GM19397 (cell line): ENCODE results near the gene CAPN7.

Source experiments
- ATAC-seq: cut with Tn5 transposase; IDR thresholded peaks from one replicate; pipeline ENCODE4 v1.9.1; 2021; ENCODE audit warnings: mild to moderate bottlenecking, moderate library complexity; ENCODE audit not compliant: unreplicated experiment

The CAPN7 gene

DNA sequence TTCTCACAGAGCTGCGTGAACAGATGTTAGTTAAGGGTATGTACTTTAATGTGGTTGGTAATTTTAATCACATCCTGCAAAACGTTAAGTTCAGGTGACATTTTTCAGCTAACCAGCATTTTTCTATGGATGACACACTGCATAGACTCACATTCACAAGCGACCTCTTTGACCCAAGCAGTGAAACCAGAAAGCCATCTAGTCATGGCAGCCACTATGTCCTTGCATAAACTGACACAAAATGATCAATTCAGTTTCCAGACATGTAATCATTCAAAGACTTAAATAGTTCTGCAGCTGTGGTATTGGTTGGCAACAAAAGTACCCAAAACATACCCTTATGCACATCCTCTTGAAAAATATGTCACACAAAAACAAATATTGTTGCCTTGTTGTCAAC lies 7.4 kb upstream of the CAPN7 start:
- ATAC-seq = no peak

DNA sequence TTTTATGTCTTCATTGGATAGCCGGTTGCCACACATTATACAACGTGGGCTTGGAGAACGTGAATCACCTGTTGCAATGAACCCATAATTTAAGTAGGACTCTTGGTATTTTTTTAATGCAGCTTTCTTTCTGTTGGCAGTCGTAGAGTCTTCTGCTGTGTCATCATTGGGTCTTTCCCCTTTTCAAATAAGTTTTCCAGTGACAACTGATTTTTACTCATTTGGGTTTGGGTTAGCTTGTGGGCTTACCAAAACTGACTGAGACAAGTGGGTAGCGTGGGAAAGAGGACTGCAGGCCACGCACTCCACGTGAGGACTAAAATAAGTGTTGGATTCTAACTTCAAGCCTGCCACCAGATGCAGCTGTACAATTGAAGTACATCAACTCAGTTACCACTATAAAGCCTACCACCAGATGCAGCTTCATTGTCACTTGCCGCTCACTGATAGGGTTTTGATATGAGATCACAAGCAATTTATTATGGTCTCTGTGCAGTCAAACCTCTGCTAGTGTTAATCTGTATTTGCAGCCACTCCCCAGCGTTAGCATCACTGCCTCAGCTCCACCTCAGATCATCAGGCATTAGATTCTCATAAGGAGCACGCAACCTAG lies 6.4 kb upstream of the CAPN7 start:
- no peak for ATAC-seq

GRCh38 chr3:15204005-15204404 lies 2.0 kb upstream of the CAPN7 start:
- no peak for ATAC-seq

DNA sequence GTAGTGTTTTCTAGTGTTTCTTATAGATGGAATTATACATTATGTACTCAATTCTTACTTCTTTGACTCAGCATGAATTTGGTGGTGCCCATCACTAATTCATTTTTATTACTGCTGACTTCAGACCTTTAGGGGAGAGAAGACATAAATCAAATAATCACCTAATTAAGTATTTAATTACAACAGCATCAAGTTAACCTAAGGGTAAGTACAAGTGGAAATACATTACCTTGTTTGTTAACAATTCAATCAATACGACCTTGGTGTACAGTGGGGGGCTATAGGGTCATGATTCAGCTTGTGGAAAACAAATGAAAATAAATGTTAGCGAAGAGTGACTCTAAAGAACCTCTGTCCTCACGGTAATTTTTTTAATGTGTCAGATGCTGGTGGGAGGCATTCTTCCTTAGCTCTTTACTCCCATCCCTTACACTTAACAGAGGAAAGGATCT lies 538 bp upstream of the CAPN7 start:
- ATAC-seq = no peak

- no peak for ATAC-seq
Measured at GRCh38 chr3:15206662-15207576, 873 bp downstream of the CAPN7 start.

DNA sequence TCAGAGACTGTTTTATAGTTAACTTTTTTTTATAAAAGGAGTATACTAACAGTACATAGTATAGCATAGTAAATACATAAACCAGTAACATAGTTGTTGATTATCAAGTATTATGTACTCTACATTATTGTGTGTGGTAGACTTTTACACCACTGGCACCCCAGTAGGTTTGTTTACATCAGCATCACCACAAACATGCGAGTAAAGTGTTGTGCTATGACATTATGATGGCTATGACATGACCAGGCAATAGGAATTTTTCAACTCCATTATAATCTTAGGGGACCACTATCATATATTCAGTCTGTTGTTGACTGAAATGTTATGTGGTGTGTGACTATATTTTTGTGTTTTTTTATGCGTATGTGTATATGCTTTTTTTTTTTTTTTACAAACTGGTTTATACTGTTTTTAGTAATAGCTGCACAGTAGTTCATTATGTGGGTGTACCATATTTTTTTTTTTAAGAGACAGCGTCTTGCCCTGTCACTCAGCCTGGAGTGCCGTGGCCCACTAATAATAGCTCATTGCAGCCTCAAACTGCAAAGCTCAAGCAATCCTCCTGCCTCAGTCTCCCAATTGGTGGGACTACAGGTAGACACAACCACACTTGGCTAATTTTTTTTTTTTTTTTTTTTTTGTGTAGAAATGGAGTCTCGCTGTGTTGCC lies 1.9 kb downstream of the CAPN7 start:
- ATAC-seq = no peak

- no peak for ATAC-seq
Measured at GRCh38 chr3:15211937-15212336, 5.9 kb downstream of the CAPN7 start.

DNA sequence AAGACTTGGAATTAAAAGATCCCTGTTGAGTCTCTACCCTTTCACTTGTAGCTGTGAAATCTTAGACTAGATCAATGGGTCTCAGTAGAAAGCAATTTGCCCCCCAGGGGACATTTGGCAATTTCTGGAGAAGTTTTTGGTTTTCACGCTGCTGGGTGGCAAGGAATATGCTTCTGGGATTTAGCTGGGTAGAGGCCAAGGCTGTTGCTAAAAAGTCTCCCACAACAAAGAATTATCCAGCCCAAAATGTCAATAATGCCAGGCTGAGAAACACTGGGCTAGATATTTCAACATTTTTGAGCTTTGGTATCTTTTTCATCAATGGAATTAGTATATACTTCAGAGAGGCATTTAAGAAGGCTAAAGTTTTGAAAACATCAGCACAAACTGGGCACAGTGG lies 8.7 kb downstream of the CAPN7 start:
- no peak for ATAC-seq

DNA sequence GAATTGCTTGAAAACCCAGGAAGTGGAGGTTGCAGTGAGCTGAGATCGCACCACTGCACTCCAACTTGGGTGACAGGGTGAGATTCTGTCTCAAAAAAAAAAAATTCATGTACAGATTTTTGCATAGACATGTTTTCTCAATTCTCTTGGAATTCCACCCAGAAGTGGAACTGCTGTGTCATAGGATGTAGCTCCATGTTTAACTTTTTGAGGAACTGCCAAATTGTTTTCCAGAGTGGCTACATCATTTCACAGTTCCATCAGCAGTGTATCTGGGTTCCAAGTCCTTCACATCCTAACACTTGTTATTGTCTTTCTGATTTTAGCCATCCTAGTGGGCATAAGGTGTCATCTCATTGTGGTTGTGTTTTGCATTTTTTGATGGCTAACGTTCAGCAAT lies 9.9 kb downstream of the CAPN7 start:
- ATAC-seq = no peak

DNA sequence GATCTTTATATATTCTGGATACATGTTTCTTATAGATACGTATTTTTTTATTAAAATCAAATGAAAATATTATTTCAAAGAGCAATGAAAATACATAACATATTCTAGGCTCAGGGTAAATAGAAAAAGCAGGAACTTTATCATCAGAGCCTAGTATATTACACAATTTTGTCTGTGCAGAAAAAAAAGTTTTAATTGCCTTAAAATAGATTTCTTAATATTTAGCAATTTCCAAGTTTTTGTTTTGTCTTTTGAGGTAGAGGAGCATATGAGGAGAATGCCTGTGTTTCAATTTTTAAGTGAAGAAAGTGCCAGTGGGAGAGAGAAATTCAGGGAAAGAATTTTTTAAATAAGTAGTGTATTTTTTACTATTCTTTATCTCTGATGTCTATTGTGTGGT lies 10.5 kb downstream of the CAPN7 start:
- ATAC-seq = no peak

DNA sequence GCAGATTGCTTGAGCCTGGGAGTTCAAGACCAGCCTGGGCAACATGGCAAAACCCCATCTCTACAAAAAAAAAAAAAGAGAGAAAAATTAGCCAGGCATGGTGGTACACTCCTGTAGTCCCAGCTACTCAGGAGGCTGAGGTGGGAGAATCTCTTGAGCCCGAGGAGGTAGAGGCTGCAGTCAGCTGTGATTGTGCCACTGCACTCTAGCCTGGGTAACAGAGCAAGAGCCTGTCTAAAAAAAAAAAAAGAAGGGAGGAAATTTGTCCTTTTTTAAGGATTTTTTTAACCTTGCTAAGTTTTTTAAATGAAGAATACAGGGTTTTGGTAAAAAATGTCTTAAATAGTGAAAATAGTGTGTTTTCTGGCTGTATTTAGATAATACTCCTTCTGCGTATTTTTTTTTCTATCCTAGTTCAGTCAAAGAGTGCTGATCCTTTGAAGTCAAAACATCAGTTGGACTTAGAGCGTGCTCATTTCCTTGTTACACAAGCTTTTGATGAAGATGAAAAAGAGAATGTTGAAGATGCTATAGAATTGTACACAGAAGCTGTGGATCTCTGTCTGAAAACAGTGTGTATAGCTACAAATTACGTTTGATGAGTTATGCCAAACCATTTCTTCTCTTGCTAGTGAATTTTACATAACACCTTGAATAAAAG lies 11.1 kb downstream of the CAPN7 start:
- no peak for ATAC-seq

- no peak for ATAC-seq
Measured at GRCh38 chr3:15217841-15218267, 11.8 kb downstream of the CAPN7 start.

DNA sequence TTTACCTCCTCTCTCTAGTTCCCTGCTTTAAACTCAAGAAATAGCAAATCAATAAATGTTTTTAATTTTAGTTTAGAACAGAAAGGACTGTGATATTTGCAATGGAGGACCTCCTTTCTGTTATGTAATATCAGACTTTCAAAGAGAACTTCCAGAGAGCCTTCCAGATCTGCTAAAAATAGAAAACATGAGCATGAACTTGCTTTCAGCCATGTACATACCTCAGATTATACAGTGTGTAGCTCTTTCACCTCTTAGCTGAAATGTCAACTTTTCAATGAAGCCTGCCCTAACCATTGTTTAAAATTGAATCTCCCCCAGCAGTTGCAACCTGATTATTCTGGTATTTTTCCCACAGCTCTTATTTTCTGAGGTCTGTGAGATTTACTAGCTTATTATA lies 12.6 kb downstream of the CAPN7 start:
- no peak for ATAC-seq

DNA sequence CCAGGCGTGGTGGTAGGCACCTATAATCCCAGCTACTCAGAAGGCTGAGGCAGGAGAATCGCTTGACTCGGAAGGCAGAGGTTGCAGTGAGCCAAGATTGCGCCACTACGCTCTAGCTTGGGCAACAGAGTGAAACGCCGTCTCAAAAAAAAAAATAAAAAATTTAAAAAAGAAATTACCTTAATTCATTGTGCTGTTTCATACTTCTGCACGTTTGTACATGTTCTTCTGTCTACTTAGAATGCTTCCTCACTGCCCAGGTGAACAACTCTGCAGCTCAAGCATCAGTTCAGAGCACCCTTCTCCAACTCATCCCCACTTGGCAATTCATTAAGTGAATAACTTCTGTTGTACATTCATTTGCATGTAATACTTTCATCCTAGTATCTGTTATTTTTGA lies 14.0 kb downstream of the CAPN7 start:
- ATAC-seq = no peak

- no peak for ATAC-seq
Measured at GRCh38 chr3:15220661-15221060, 14.6 kb downstream of the CAPN7 start.

- no peak for ATAC-seq
Measured at GRCh38 chr3:15221574-15222217, 15.7 kb downstream of the CAPN7 start.

GRCh38 chr3:15223685-15224572 lies 17.9 kb downstream of the CAPN7 start:
- no peak for ATAC-seq

DNA sequence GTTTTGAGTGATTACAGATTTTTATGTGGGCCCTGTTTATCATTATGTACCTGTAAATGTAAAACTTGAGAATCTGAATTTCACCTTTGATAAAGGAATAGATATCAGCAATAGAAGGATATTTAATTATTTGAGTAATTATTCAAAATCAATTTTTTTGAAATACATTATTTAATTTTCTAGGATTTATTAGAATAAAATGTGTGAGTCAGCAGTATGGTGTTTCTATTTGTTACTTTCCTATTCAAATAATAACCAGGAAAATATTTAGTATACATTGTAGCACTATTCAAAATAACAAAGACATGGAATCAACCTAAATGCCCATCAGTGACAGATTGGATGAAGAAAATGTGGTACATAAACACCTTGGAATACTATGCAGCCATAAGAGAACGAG lies 22.1 kb downstream of the CAPN7 start:
- no peak for ATAC-seq

GRCh38 chr3:15229262-15229661 lies 23.2 kb downstream of the CAPN7 start:
- no peak for ATAC-seq

DNA sequence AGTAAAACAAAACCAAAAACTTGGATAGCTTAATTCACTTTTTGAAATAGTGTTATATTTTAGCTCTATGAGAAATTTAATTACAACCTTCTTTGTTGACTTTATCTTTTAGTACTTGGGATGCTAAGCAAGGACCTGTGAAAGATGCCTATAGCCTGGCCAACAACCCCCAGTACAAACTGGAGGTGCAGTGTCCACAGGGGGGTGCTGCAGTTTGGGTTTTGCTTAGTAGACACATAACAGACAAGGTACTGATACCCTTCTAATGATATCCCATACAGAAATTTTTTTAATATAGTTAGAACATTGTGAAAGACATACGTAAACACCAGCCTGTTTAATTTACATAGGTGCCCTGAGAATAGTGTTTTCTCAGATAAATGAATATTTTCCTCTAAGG lies 35.3 kb downstream of the CAPN7 start:
- no peak for ATAC-seq
